ENCODE results near the gene IGFBPL1.

DNA sequence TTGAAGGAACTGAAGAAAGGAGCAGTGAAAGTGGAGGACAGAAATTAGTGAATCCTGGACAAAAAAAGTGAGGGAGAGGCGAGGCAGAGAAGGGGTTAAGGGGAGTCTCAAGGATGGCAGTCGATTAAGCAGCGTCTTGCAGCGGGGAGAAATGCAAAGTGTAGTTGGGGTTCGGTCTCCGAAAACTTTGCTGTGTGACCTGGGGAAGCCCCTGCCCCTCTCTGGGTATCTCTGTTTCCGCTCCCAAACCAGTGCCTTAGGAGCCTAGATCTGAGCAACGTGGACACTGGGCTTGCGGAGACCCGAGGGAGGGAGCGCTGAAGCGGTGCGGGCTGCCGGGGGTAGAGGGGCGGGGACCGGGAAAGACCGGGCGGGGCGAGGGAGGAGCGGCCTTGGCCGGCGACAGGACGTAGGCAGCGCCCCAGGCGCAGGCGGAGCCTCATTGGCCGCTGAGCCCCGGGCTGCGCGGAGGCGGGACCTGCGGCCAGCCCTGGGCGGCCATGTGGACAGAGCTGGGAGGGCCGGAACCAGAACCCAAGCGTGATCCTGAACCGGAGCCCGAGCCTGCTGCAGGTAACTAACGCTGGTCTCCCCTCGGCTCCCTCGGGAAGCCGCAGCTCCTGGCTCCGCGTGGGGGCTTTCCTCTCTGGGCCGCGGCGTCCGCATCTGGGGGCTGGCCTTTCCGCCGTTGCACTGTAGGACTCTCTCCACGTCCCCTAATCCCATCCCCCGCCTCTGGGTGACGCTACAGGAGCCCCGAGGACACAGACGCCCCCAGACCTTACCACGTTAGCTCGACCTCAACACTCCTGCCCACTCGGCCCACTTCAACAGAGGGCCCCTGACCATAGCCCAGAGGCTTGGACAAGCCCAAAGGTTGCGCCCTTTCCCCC lies 31.8 kb downstream of the IGFBPL1 start, which contains the start of gene ALDH1B1:
- TF ChIP-seq, protein P1, sequence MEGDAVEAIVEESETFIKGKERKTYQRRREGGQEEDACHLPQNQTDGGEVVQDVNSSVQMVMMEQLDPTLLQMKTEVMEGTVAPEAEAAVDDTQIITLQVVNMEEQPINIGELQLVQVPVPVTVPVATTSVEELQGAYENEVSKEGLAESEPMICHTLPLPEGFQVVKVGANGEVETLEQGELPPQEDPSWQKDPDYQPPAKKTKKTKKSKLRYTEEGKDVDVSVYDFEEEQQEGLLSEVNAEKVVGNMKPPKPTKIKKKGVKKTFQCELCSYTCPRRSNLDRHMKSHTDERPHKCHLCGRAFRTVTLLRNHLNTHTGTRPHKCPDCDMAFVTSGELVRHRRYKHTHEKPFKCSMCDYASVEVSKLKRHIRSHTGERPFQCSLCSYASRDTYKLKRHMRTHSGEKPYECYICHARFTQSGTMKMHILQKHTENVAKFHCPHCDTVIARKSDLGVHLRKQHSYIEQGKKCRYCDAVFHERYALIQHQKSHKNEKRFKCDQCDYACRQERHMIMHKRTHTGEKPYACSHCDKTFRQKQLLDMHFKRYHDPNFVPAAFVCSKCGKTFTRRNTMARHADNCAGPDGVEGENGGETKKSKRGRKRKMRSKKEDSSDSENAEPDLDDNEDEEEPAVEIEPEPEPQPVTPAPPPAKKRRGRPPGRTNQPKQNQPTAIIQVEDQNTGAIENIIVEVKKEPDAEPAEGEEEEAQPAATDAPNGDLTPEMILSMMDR (IDR thresholded peaks at IDR 0.05; ENCODE audit: low read length): peak; percentile 34
- TF ChIP-seq EZH2 (optimal IDR thresholded peaks at IDR 0.05; ENCODE audit: low read depth, low read length) (no peak), EZH2phosphoT487 (IDR thresholded peaks at IDR 0.05; ENCODE audit: low read length) (no peak)

All from MM.1S (cell line).